DMS53 (cell line): ENCODE results near the gene OR4A47.
"Not testable (repeated sequence)": the region's sequence is repeated elsewhere in the genome, so short reads cannot be mapped to it uniquely, and the experiment has no call there.

Experiments
- DNase-seq: peaks from one replicate; lab custom pipeline; 2025; lab: John Stamatoyannopoulos, UW

The OR4A47 gene, protein sequence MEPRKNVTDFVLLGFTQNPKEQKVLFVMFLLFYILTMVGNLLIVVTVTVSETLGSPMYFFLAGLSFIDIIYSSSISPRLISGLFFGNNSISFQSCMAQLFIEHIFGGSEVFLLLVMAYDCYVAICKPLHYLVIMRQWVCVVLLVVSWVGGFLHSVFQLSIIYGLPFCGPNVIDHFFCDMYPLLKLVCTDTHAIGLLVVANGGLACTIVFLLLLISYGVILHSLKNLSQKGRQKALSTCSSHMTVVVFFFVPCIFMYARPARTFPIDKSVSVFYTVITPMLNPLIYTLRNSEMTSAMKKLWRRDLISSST

DNA sequence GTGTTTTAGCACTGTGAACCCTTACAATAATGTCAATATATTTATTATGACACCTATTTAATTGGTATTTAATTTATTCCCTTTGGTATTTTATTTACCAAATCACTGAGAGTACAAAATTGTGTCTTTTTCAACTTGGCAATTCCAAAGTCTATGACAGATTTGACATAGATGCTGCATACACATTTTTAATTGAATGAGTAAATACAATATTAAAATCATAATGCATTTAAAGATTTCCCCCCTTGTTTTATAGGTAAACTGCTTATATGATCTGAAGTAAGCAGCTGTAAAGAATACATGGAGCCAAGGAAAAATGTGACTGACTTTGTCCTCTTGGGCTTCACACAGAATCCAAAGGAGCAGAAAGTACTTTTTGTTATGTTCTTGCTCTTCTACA lies at the start of gene OR4A47:
TSS of gene OR4A47 (plus strand) at position 301 of the 400 bp plus-strand sequence. CDS start at position 301, 0 bp downstream.
- DNase-seq: not testable (repeated sequence)

DNA sequence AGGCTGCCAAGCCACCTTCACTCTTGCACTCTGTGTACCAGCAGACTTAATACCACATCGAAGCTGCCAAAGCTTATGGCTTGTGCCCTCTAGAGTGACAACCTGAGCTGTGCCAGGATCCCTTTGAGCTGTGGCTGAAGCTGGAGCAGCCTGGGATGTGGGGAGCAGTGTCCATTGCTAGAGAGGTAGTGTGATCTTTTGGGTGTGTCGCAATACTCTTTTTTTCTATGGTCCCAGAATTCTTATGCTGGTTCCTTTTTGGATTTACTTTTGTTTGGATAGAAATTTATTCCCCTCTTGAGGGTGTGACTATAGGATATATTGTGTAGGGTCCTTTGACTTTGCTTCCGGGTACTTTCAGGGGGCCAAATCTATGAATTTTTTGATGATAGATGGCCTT lies 32.7 kb upstream of the OR4A47 start:
- DNase-seq: not testable (repeated sequence)

DNA sequence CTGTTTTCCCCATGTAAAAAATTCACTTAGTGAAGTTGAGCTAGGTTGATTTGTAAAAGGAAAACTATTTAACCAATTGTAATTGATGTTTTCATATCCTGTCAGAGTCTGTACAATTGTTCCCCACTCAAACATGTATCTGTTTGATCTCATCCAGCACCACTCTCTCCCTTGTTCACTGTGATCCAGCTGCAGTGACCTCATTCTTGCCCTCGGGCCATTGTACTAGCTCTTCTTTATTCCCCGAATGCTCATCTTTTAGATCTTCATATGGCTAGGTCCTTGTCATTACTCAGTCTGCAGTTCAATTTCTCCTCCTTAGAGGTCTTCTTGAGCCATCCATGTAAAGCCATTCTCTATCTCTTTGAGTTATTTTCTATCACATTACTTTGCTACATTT lies 14.6 kb upstream of the OR4A47 start:
- DNase-seq: peak; percentile 49

DNA sequence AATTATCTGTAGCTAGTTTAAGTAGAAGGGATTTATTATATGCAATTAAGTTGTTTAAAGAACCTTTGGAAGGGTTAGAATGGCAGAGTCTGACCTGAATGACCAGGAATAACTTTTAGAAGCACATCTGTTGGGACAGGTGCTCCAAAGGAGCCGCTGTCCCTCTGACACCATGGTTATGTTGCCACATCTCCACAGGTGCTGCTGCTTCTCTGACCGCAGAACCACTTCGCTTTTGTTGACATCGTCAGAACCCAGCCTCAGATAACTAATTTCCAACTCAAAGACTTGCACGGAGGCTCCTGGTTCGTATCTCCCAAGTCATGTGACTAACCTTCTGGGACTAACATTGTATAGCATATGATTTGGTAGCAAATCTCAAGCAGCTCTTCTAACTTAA lies 13.9 kb upstream of the OR4A47 start:
- DNase-seq: peak; percentile 60

DNA sequence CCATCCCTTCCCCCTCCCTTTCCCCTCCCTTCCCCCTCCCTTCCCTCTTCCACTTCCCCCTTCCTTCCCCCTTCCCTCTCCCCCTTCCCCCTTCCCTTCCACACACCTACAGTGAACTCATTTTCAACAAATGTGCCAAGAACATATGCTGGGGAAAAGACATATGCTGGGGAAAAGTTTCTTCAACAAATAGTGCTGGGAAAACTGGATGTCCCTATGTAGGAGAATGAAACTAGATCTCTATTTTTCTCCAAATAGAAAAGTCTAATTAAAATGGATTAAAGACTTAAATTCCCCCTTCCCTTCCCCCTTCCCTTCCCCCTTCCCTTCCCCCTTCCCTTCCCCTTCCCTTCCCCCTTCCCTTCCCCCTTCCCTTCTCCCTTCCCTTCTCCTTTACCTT lies 17.6 kb downstream of the OR4A47 start:
- DNase-seq: not testable (repeated sequence)

DNA sequence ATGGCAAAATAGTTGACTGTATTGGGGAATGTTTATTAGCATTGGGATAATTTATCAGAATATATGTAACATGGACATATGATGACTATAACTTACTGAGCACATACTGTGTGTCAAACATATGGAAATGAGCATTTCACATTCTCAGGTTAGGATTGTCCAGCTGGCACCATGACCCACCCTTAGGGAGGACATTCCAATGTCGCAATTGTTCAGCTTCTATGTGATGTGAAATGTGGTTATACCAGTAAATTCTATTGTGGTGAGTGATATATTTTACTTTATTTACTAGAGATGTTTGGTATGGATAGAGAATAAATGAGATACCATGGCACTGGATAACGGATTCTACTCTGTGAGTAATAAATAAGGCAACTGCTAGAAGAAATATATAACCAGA lies 50.4 kb downstream of the OR4A47 start:
- no peak for DNase-seq
